ENCODE measurements around the gene NAGPA. TPM values are rescaled to one million over a fixed set of nuclear protein-coding genes. Genes with fewer than 3 reads are reported as not detected.

Gene NAGPA
- total and polyA plus RNA-seq, 10 of the 15 experiments (the other 5 are each of a cell fraction or from before 2014, with no cell fraction given) = 0.03 to 11.6 (median 6.6) TPM

- no peaks in the 10 kb centered on the region; the same call in 2 of the 3 replicates for H3K9me3 ChIP-seq (replicated peaks; ENCODE audit: control insufficient read depth, insufficient read depth, low read length)
- SMC1A ChIA-PET (ENCODE audit: uncharacterized antibody, unreplicated experiment) = no interaction called here
- CTCF ChIA-PET = no interaction called here
- POLR2A ChIA-PET = no interaction called here
- intact Hi-C loops (cut with micrococcal nuclease; ENCODE audit: unreplicated experiment) (no loop called here), in situ Hi-C loops (cut with MboI) (no loop called here)
- FAIRE-seq (no peak), DNase-seq (ENCODE audit: low read depth, low spot score) (no peak), ATAC-seq (no peak)
- BruUV-seq (replicated peaks) = no TSS peak
- no peak overlapping the region for H3K9ac ChIP-seq (ENCODE audit: control insufficient read depth, insufficient read depth, low read length)
- no peaks in the 10 kb centered on the region for H3K4me1 ChIP-seq (ENCODE audit: control insufficient read depth, insufficient read depth, low read length)
- no peaks in the 10 kb centered on the region for H3K36me3 ChIP-seq (ENCODE audit: control insufficient read depth in 2 of 2, insufficient read depth in 2 of 2, low read length in 1 of 2)
- H4K20me1 ChIP-seq (ENCODE audit: control insufficient read depth, insufficient read depth) = no peaks in the 10 kb centered on the region
- no peak overlapping the region for H2AFZ ChIP-seq (ENCODE audit: control insufficient read depth, low read depth, low read length)
- H3K79me2 ChIP-seq (ENCODE audit: control insufficient read depth, insufficient read depth, low read length) = no peaks in the 10 kb centered on the region
- RAD21 ChIA-PET (ENCODE audit: unreplicated experiment) = no interaction called here
- peaks cover 0 to 2% of the 10 kb centered on the region in 2 experiments; a peak in 2 of 4 replicates for H3K27me3 ChIP-seq (replicated peaks in 1 of 2; ENCODE audit: control insufficient read depth in 2 of 2, insufficient read depth in 2 of 2, low read length in 1 of 2)
- no peak overlapping the region for H3K4me3 ChIP-seq
- 33% methylated on average over 5 of the region's 5 CpGs for WGBS (ENCODE audit: insufficient coverage, insufficient replicate concordance, low lambda C conversion rate, missing lambda C conversion rate)
- no peak overlapping the region for H3K27ac ChIP-seq (ENCODE audit: control insufficient read depth, insufficient read depth)
- no peak overlapping the region for H3K4me2 ChIP-seq (ENCODE audit: control insufficient read depth, insufficient read depth)
- TF ChIP-seq MEF2B (IDR thresholded peaks at IDR 0.05; ENCODE audit: partially characterized antibody, poor library complexity, severe bottlenecking) (no peak), PAX5 (IDR thresholded peaks at IDR 0.05; ENCODE audit: borderline replicate concordance, low read depth, low read length) (no peak), RBBP5 (conservative IDR thresholded peaks at IDR 0.05) (no peak), IRF5 (IDR thresholded peaks at IDR 0.05; ENCODE audit: borderline replicate concordance) (no peak), ASH2L (IDR thresholded peaks at IDR 0.05; ENCODE audit: borderline replicate concordance, low read depth) (no peak), ZNF217 (IDR thresholded peaks at IDR 0.05) (no peak), RCOR1 (conservative IDR thresholded peaks at IDR 0.05; ENCODE audit: low read depth, low read length) (no peak), RAD21 (IDR thresholded peaks at IDR 0.05; ENCODE audit: insufficient read depth, low read depth, low read length) (no peak), HDAC6 (IDR thresholded peaks at IDR 0.05; ENCODE audit: unreplicated experiment) (no peak), SMARCA5 (IDR thresholded peaks at IDR 0.05) (no peak), BCL3 (IDR thresholded peaks at IDR 0.05; ENCODE audit: borderline replicate concordance, insufficient read depth, low read depth, low read length, poor library complexity, severe bottlenecking) (no peak), TBL1XR1 (IDR thresholded peaks at IDR 0.05; ENCODE audit: low read depth, low read length) (no peak), PKNOX1 (IDR thresholded peaks at IDR 0.05) (no peak), ATF2 (IDR thresholded peaks at IDR 0.05; ENCODE audit: low read length) (no peak), CEBPB (IDR thresholded peaks at IDR 0.05; ENCODE audit: borderline replicate concordance in 1 of 2, low read depth in 2 of 2, low read length in 2 of 2) (no peak)
Observed at GRCh38 chr16:4984174-4984990, 49.4 kb downstream of the NAGPA start.

Data from GM12878 (cell line).